LNCaP clone FGC (cell line): Measurements from ENCODE around the gene EMILIN3.
"Not testable (repeated sequence)": the region's sequence is repeated elsewhere in the genome, so short reads cannot be mapped to it uniquely, and the experiment has no call there.

ENCODE experiments used
- DNase-seq: peaks from one replicate; pipeline ENCODE4 v3.0.0-alpha.2; 2011; ENCODE audit warnings: low read depth
- H3K4me3 ChIP-seq: 2 replicates; pipeline ENCODE4 v1.5.1; 2011; ENCODE audit warnings: mild to moderate bottlenecking, low read depth, low read length, control low read depth
- CTCF ChIP-seq: IDR thresholded peaks from 2 replicates; pipeline ENCODE4 v1.5.1; 2012; ENCODE audit warnings: mild to moderate bottlenecking; ENCODE audit not compliant: control insufficient read depth, insufficient read depth; ENCODE audit errors: extremely low read depth

EMILIN3 gene

GRCh38 chr20:41317546-41318270, 48.9 kb downstream of the EMILIN3 start, which contains the start of gene ZHX3:
TSS of gene ZHX3 (minus strand) at chr20:41317731. CDS start at chr20:41204916, 112,815 bp downstream.
- peak; percentile 75 for DNase-seq
- no peak for TF ChIP-seq CTCF
- H3K4me3 ChIP-seq, result peak within 1 kb of the TSS; percentile 78

GRCh38 chr20:41316602-41317545, 49.7 kb downstream of the EMILIN3 start:
- H3K4me3 ChIP-seq, result peak overlapping the region; percentile 78
- no peak for DNase-seq
- TF ChIP-seq CTCF, result no peak

DNA sequence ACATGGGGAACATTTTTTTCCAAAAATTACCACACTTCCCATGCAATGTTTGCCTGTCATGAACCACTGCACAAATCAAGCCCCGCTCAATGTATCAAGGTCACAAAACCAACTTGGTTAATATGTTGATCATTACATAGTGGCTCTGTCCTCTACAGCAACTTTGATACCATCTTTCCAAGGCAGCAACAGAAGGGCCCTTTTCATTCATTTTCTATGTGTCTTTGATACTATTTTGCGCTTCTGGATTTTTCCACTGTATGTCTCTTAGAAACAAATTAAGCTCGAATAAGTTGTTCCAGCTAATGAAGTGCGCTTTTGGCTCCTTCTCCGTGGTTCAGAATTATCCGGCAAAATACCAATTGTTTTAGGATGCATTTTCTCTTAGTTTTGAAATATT, 50.6 kb downstream of the EMILIN3 start:
- DNase-seq, result no peak
- H3K4me3 ChIP-seq, result peak overlapping the region; percentile 78
- TF ChIP-seq CTCF, result no peak

DNA sequence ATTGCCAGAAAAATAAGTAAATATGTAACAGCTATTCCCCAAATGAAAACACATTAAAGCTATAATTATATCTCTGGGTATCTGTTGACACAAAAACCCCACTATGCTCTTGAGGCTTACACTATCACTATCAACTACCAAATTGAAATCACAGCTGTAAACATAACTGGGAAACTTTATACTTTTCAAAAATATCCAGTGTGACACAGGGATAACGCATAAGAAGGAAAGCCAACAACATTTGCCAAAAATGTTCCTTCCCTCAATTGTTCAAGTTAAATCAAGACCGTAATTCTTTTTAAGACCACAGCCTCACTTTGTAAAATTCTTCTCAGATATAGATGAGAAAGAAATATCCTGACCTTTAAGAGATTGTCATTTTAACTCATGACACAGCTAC, 52.2 kb downstream of the EMILIN3 start:
- H3K4me3 ChIP-seq, result no peak overlapping the region
- TF ChIP-seq CTCF, result no peak
- no peak for DNase-seq

DNA sequence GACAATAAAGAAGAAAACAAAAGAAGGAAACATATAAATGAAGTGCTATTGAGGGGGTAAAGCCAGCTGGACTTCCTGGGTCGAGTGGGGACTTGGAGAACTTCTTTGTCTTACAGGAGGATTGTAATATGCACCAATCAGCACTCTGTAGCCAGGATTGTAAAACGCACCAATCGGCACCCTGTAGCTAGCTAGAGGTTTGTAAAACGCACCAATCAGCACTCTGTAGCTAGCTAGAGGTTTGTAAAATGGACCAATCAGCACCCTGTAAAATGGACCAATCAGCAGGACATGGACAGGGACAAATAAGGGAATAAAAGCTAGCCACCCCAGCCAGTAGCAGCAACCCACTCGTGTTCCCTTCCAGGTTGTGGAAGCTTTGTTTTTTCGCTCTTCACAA, 54.6 kb downstream of the EMILIN3 start:
- DNase-seq, H3K4me3 ChIP-seq: not testable (repeated sequence)
